ENCODE measurements around the gene TCP11L2.
"Not testable (repeated sequence)": the region's sequence is repeated elsewhere in the genome, so short reads cannot be mapped to it uniquely, and the experiment has no call there.

TCP11L2 gene

DNA sequence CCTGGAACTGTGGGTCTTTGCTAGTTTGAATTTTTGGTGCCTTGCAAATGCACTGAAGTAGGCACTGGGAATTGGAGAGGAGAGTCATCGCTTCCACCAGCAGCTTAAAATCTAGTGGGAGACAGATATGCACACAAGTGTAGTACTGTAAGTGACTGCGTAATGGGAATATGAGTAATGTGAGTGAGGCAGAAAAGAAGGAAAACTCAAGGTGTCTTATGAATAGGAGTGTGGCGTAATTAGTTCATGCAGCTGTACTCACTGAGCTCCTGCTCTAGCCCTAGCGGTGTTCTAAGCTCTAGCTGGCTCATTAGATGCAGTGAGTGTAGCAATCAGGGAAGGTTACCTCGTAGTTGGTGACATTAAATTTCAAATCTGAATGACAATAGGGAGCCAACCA, 2.8 kb downstream of the TCP11L2 start:
- H2AFZ ChIP-seq (ENCODE audit: low read length, unreplicated experiment): no peak overlapping the region
- H3K79me2 ChIP-seq (ENCODE audit: control insufficient read depth, insufficient read depth, low read length, unreplicated experiment): no peaks in the 10 kb centered on the region
- no peaks in the 10 kb centered on the region for H3K27me3 ChIP-seq (ENCODE audit: insufficient read depth, low read length)
- no peak overlapping the region for H3K4me3 ChIP-seq (ENCODE audit: low read depth, low read length)
- no peaks in the 10 kb centered on the region for H3K36me3 ChIP-seq (ENCODE audit: insufficient read depth, low read length)
- H3K4me1 ChIP-seq (ENCODE audit: control insufficient read depth, insufficient read depth, low read length, unreplicated experiment): peaks cover 19% of the 10 kb centered on the region
- H3K27ac ChIP-seq (ENCODE audit: low read depth, low read length): no peak overlapping the region

- Histone ChIP-seq H3K79me2 (ENCODE audit: control insufficient read depth, insufficient read depth, low read length, unreplicated experiment) (no peaks in the 10 kb centered on the region), H3K4me1 (ENCODE audit: control insufficient read depth, insufficient read depth, low read length, unreplicated experiment) (peaks cover 6% of the 10 kb centered on the region), H2AFZ (ENCODE audit: low read length, unreplicated experiment) (no peak overlapping the region), H3K27me3 (ENCODE audit: insufficient read depth, low read length) (no peaks in the 10 kb centered on the region), H3K36me3 (ENCODE audit: insufficient read depth, low read length) (no peaks in the 10 kb centered on the region), H3K4me3 (ENCODE audit: low read depth, low read length) (no peak overlapping the region), H3K27ac (ENCODE audit: low read depth, low read length) (no peak overlapping the region)
Observed at GRCh38 chr12:106307181-106307580, 4.6 kb downstream of the TCP11L2 start.

DNA sequence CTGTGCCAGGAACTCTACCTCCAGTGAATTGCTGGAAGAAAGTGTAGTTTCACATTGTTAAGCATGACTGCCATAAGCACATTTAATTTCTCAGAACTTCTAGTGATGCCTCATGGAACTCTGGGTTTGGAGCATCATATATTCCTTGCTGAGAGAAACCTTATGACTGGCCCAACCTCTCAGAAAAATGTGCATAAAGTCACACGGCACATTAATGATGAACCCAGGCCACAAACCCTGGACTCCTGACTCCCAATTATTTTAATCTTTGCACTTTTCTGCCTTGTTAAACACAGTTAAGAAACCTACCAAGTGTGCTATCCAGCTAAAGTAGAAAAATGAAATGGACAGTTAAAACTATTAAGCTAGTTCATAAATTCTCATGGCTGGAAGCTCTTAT, 5.6 kb downstream of the TCP11L2 start:
- Histone ChIP-seq H3K27ac (ENCODE audit: low read depth, low read length) (no peak overlapping the region), H3K36me3 (ENCODE audit: insufficient read depth, low read length) (no peaks in the 10 kb centered on the region)

DNA sequence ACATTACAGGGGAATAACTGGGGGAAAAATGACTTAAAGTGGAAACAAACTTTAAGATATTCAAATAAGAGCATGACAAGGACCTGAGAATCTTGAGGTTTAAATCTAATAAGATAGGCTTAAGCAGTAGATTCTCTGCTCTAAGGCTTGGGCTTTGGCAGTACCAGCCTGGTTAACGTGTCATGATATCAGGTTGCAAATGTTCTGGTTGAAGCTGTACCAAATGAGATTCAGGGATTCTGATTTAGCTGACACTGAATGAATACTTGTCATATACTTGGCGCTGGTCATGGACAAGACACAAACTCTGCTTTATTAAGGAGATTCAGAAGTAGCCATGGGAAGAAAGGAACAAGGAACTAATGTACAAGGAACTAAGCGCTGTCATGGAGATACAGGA, 6.1 kb downstream of the TCP11L2 start:
- no peaks in the 10 kb centered on the region for H3K27me3 ChIP-seq (ENCODE audit: insufficient read depth, low read length)
- H3K79me2 ChIP-seq (ENCODE audit: control insufficient read depth, insufficient read depth, low read length, unreplicated experiment): no peaks in the 10 kb centered on the region
- no peak overlapping the region for H3K4me3 ChIP-seq (ENCODE audit: low read depth, low read length)
- H3K27ac ChIP-seq (ENCODE audit: low read depth, low read length): no peak overlapping the region
- H3K4me1 ChIP-seq (ENCODE audit: control insufficient read depth, insufficient read depth, low read length, unreplicated experiment): peaks cover 6% of the 10 kb centered on the region
- no peak overlapping the region for H2AFZ ChIP-seq (ENCODE audit: low read length, unreplicated experiment)
- no peaks in the 10 kb centered on the region for H3K36me3 ChIP-seq (ENCODE audit: insufficient read depth, low read length)

More for the DNA sequence above, 5.6 kb downstream of the TCP11L2 start:
- no peak overlapping the region for H3K4me3 ChIP-seq (ENCODE audit: low read depth, low read length)
- H3K4me1 ChIP-seq (ENCODE audit: control insufficient read depth, insufficient read depth, low read length, unreplicated experiment): peaks cover 6% of the 10 kb centered on the region
- H2AFZ ChIP-seq (ENCODE audit: low read length, unreplicated experiment): no peak overlapping the region
- no peaks in the 10 kb centered on the region for H3K79me2 ChIP-seq (ENCODE audit: control insufficient read depth, insufficient read depth, low read length, unreplicated experiment)
- H3K27me3 ChIP-seq (ENCODE audit: insufficient read depth, low read length): no peaks in the 10 kb centered on the region

DNA sequence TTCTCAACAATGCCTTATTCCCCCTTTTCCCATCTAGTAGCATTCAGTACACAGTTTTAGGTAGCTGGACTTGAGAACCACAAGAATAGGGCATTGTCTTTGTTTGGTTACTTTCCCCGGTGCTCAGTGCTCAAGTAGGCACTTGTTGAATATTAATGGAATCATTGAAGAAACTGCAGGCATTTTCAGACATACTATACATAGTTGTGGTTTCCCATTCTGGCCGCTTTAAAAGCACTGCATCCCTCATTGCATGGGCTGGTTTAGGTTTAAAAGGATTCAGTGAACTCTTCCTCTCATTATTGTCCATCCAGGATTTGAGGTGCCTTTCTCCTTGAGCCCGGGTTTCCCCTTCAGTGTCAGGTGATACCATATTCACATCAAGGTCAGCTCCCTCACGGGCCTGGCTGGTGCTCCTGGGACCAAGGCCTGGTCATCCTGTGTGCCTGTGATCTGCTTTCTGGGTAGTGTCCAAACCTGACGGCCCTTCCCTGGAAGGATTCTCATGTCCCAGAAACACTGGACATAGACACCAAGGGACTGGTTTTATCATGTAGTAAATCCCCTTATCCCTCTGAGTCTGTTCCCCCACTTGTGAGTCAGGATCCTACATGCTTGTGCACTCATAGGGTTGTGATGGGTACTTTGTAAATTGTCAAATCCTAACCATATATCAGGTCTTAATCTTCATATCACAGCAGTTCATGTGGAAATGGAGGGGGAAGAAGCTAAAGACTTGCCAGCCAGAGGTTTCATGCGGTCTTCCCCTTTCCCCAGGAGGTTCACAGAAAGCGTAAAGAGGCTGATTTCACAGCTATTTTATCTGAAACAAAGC, 7.4 kb downstream of the TCP11L2 start:
- H3K4me3 ChIP-seq (ENCODE audit: low read depth, low read length): no peak overlapping the region
- H3K4me1 ChIP-seq (ENCODE audit: control insufficient read depth, insufficient read depth, low read length, unreplicated experiment): peaks cover 6% of the 10 kb centered on the region
- no peaks in the 10 kb centered on the region for H3K79me2 ChIP-seq (ENCODE audit: control insufficient read depth, insufficient read depth, low read length, unreplicated experiment)
- H3K36me3 ChIP-seq (ENCODE audit: insufficient read depth, low read length): no peaks in the 10 kb centered on the region
- H3K27ac ChIP-seq (ENCODE audit: low read depth, low read length): no peak overlapping the region
- H2AFZ ChIP-seq (ENCODE audit: low read length, unreplicated experiment): no peak overlapping the region
- no peaks in the 10 kb centered on the region for H3K27me3 ChIP-seq (ENCODE audit: insufficient read depth, low read length)

DNA sequence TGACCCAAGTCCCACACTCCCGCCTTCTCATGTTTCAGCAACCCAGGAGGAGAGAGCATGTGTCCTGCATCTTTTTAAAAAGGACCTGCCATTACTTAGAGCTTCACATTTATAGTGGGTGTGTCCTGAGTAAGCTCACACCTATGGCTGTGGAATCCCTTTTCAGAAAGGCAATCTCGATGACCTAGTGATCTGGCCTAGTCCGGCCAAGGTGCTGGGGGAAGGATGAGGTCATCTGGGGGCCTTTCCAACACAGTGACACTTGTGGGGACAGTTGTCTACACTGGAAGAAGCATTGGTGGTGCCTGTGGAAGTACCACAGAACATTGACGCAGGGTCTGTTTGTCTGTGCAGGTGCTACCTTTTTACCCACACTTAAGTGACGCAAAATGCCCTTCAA, 8.2 kb downstream of the TCP11L2 start:
- H2AFZ ChIP-seq (ENCODE audit: low read length, unreplicated experiment): no peak overlapping the region
- H3K4me3 ChIP-seq (ENCODE audit: low read depth, low read length): no peak overlapping the region
- no peaks in the 10 kb centered on the region for H3K27me3 ChIP-seq (ENCODE audit: insufficient read depth, low read length)
- H3K27ac ChIP-seq (ENCODE audit: low read depth, low read length): no peak overlapping the region
- no peaks in the 10 kb centered on the region for H3K79me2 ChIP-seq (ENCODE audit: control insufficient read depth, insufficient read depth, low read length, unreplicated experiment)
- peaks cover 6% of the 10 kb centered on the region for H3K4me1 ChIP-seq (ENCODE audit: control insufficient read depth, insufficient read depth, low read length, unreplicated experiment)
- no peaks in the 10 kb centered on the region for H3K36me3 ChIP-seq (ENCODE audit: insufficient read depth, low read length)

DNA sequence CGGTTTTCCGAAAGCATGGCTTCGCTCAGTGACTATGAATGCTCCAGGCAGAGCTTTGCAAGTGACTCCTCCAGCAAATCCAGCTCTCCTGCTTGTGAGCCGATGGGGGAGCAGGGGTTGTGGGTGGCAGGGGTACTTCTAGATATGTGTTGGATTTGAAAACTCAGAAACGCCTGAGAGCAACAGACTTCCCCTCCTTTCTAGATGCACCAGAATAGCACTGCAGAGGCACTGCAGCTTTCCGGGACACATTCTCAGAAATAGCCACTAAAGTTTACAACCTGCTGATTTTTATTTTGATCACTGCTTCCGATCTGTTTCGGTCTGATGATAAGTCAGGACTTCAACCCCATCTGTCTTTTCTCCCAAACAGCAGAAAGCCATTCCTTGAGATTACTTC, 8.6 kb downstream of the TCP11L2 start:
- Histone ChIP-seq H3K27me3 (ENCODE audit: insufficient read depth, low read length) (no peaks in the 10 kb centered on the region), H3K79me2 (ENCODE audit: control insufficient read depth, insufficient read depth, low read length, unreplicated experiment) (no peaks in the 10 kb centered on the region), H3K4me1 (ENCODE audit: control insufficient read depth, insufficient read depth, low read length, unreplicated experiment) (peaks cover 6% of the 10 kb centered on the region), H3K36me3 (ENCODE audit: insufficient read depth, low read length) (no peaks in the 10 kb centered on the region), H3K27ac (ENCODE audit: low read depth, low read length) (no peak overlapping the region), H3K4me3 (ENCODE audit: low read depth, low read length) (no peak overlapping the region), H2AFZ (ENCODE audit: low read length, unreplicated experiment) (no peak overlapping the region)

GRCh38 chr12:106313413-106313812, 10.9 kb downstream of the TCP11L2 start:
- not testable (repeated sequence) for H3K36me3 ChIP-seq (ENCODE audit: insufficient read depth, low read length); H2AFZ ChIP-seq (ENCODE audit: low read length, unreplicated experiment); H3K27ac ChIP-seq (ENCODE audit: low read depth, low read length); H3K79me2 ChIP-seq (ENCODE audit: control insufficient read depth, insufficient read depth, low read length, unreplicated experiment); H3K4me1 ChIP-seq (ENCODE audit: control insufficient read depth, insufficient read depth, low read length, unreplicated experiment); H3K27me3 ChIP-seq (ENCODE audit: insufficient read depth, low read length); H3K4me3 ChIP-seq (ENCODE audit: low read depth, low read length)

DNA sequence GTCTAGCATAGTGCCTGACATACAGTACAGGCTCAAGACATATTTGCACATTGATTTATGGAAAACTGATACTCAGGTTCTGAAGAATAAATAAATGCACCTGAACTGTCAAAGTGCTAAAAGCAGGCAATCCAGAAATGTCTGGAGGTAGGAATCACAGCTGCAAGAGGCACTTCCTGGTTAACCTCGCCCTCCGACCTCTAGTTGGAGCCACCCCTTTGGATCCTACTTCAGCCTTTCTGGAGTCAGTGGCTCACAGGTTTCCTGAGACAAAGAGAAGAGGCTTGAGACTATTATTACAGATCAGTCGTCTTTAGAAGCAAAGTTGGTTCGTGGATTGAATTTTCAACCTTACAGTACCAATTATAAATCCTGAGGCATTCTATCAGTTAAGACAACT, 13.0 kb downstream of the TCP11L2 start:
- no peaks in the 10 kb centered on the region for H3K36me3 ChIP-seq (ENCODE audit: insufficient read depth, low read length)
- no peak overlapping the region for H3K4me3 ChIP-seq (ENCODE audit: low read depth, low read length)
- no peak overlapping the region for H3K27ac ChIP-seq (ENCODE audit: low read depth, low read length)
- H2AFZ ChIP-seq (ENCODE audit: low read length, unreplicated experiment): no peak overlapping the region
- H3K4me1 ChIP-seq (ENCODE audit: control insufficient read depth, insufficient read depth, low read length, unreplicated experiment): no peaks in the 10 kb centered on the region
- no peaks in the 10 kb centered on the region for H3K79me2 ChIP-seq (ENCODE audit: control insufficient read depth, insufficient read depth, low read length, unreplicated experiment)
- no peaks in the 10 kb centered on the region for H3K27me3 ChIP-seq (ENCODE audit: insufficient read depth, low read length)

GRCh38 chr12:106317406-106318082, 15.0 kb downstream of the TCP11L2 start:
- no peak overlapping the region for H3K4me3 ChIP-seq (ENCODE audit: low read depth, low read length)
- H3K36me3 ChIP-seq (ENCODE audit: insufficient read depth, low read length): no peaks in the 10 kb centered on the region
- H3K4me1 ChIP-seq (ENCODE audit: control insufficient read depth, insufficient read depth, low read length, unreplicated experiment): no peaks in the 10 kb centered on the region

More at GRCh38 chr12:106317406-106318082, 15.0 kb downstream of the TCP11L2 start:
- Histone ChIP-seq H3K79me2 (ENCODE audit: control insufficient read depth, insufficient read depth, low read length, unreplicated experiment) (no peaks in the 10 kb centered on the region), H2AFZ (ENCODE audit: low read length, unreplicated experiment) (no peak overlapping the region), H3K27me3 (ENCODE audit: insufficient read depth, low read length) (no peaks in the 10 kb centered on the region), H3K27ac (ENCODE audit: low read depth, low read length) (no peak overlapping the region)
